ENCODE measurements around the gene COBLL1. TPM values are rescaled to one million over a fixed set of nuclear protein-coding genes. Genes with fewer than 3 reads are reported as not detected.
A peak's percentile ranks its signal among the peaks of the same experiment; 100 is the strongest.

Gene COBLL1
- total RNA-seq, 1 experiment from 2014 or later: 42.1 TPM

DNA sequence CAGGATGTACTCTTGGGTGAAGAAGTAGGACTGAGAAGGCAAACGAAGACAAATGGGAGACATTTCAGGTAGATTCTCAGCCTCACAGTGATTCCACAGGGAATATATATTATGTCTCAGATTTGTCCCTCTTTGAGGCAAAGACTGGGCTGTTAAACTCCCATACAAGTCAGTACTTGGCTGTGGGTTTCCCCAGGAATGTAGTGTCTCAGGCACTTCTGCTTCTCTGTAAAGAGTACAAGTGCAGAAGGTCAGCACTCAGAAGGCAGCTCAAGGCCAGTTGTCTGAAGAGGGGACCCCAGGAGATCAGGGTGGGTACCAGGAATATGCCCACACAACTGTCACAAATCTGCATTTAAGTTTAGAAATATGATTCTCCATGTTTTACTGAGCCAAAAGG is 39.9 kb upstream of the COBLL1 start:
- BruUV-seq (replicated peaks): no TSS peak
- TF ChIP-seq, protein P1, sequence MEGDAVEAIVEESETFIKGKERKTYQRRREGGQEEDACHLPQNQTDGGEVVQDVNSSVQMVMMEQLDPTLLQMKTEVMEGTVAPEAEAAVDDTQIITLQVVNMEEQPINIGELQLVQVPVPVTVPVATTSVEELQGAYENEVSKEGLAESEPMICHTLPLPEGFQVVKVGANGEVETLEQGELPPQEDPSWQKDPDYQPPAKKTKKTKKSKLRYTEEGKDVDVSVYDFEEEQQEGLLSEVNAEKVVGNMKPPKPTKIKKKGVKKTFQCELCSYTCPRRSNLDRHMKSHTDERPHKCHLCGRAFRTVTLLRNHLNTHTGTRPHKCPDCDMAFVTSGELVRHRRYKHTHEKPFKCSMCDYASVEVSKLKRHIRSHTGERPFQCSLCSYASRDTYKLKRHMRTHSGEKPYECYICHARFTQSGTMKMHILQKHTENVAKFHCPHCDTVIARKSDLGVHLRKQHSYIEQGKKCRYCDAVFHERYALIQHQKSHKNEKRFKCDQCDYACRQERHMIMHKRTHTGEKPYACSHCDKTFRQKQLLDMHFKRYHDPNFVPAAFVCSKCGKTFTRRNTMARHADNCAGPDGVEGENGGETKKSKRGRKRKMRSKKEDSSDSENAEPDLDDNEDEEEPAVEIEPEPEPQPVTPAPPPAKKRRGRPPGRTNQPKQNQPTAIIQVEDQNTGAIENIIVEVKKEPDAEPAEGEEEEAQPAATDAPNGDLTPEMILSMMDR (IDR thresholded peaks at IDR 0.05; ENCODE audit: insufficient read depth in 1 of 2, low read depth in 1 of 2, low read length in 1 of 2, severe bottlenecking in 1 of 2, unreplicated experiment in 1 of 2): no peak
- no peaks in the 10 kb centered on the region for H3K9me3 Mint-ChIP-seq (ENCODE audit: unreplicated experiment)
- Histone ChIP-seq H3K4me3 (ENCODE audit: low read depth, low read length) (no peak overlapping the region), H3K9me3 (no peaks in the 10 kb centered on the region), H3K4me1 (no peaks in the 10 kb centered on the region), H3K27me3 (replicated peaks; ENCODE audit: control insufficient read depth, insufficient read depth, low read length) (no peaks in the 10 kb centered on the region), H3K36me3 (ENCODE audit: control insufficient read depth, insufficient read depth, low read length) (no peaks in the 10 kb centered on the region)
- CTCF ChIA-PET: interaction anchor here (1.0 kb wide), 1 partner anchor 147 kb away, joined by 3 read pairs; no protein-coding TSS in a partner anchor
- DNase-seq: no peak
- H3K4me3 Mint-ChIP-seq (ENCODE audit: unreplicated experiment): no peak overlapping the region
- H3K27ac Mint-ChIP-seq (ENCODE audit: unreplicated experiment): peak overlapping the region; percentile 7
- intact Hi-C loops (cut with micrococcal nuclease; ENCODE audit: unreplicated experiment): no loop called here
- no peaks in the 10 kb centered on the region for H3K27me3 Mint-ChIP-seq (ENCODE audit: insufficient read depth, unreplicated experiment)
- POLR2A ChIA-PET: no interaction called here
- no peaks in the 10 kb centered on the region for H3K4me1 Mint-ChIP-seq (ENCODE audit: low read depth, unreplicated experiment)
- H3K36me3 Mint-ChIP-seq (ENCODE audit: insufficient read depth, unreplicated experiment): no peaks in the 10 kb centered on the region

DNA sequence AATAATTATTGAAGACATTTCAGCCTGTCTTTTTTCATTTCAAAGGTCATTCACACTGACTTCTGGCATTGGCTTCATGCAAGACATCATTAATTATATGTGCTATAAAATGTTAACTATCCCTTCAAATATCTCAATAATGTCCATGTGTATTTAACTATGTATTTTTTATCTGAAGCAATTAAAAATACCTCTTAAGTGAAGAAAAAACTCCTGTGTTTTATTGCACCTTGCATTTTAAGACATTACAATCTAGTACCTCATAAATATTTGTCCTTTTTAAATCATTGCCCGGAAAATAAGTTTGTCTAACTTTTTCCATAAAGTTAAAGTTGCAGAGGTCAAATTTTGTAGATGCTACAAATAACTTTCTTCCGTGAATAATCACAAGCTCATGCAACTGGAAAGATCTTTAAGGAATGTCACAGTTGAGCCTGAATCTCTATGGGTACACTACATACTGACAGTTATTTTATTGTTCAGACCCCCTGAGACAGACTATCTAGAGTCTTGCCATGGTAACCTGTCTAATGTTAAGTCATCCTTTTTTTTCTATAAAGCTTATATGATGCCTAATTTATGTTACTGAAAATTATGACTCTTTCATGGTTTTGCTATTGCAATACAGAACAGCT is 38.4 kb upstream of the COBLL1 start:
- intact Hi-C loops (cut with micrococcal nuclease; ENCODE audit: unreplicated experiment): no loop called here
- Mint-ChIP-seq H3K36me3 (ENCODE audit: insufficient read depth, unreplicated experiment) (no peaks in the 10 kb centered on the region), H3K4me3 (ENCODE audit: unreplicated experiment) (no peak overlapping the region), H3K27ac (ENCODE audit: unreplicated experiment) (no peak overlapping the region), H3K9me3 (ENCODE audit: unreplicated experiment) (no peaks in the 10 kb centered on the region), H3K4me1 (ENCODE audit: low read depth, unreplicated experiment) (no peaks in the 10 kb centered on the region), H3K27me3 (ENCODE audit: insufficient read depth, unreplicated experiment) (no peaks in the 10 kb centered on the region)
- no peak for DNase-seq
- TF ChIP-seq, protein P1 (IDR thresholded peaks at IDR 0.05; ENCODE audit: insufficient read depth in 1 of 2, low read depth in 1 of 2, low read length in 1 of 2, severe bottlenecking in 1 of 2, unreplicated experiment in 1 of 2): no peak
- no peak overlapping the region for H3K4me3 ChIP-seq (ENCODE audit: low read depth, low read length)
- H3K27me3 ChIP-seq (replicated peaks; ENCODE audit: control insufficient read depth, insufficient read depth, low read length): no peaks in the 10 kb centered on the region
- ChIA-PET CTCF (no interaction called here), POLR2A (no interaction called here)
- H3K9me3 ChIP-seq: no peaks in the 10 kb centered on the region
- H3K4me1 ChIP-seq: no peaks in the 10 kb centered on the region
- H3K36me3 ChIP-seq (ENCODE audit: control insufficient read depth, insufficient read depth, low read length): no peaks in the 10 kb centered on the region
- BruUV-seq (replicated peaks): no TSS peak

DNA sequence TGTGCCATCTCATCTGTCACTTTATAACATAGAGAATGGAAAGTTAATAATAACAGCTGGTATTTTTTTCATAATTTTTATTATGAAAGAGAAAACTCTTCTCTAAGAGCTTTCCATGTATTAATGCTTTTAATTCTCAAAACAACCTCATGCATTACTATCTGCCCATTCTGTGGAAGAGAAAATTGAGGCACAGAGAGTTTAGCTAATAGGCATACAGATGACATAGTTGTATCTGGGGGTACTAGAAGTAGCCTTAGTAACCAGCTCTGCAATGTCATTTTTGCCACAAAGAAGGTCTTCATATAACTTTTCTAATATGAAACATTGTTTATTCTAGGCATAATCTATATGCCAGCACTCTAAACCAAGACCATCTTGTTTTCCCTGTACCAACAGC is 36.3 kb upstream of the COBLL1 start:
- H3K9me3 Mint-ChIP-seq (ENCODE audit: unreplicated experiment): no peaks in the 10 kb centered on the region
- H3K4me1 Mint-ChIP-seq (ENCODE audit: low read depth, unreplicated experiment): no peaks in the 10 kb centered on the region
- ChIA-PET POLR2A (no interaction called here), CTCF (no interaction called here)
- no TSS peak for BruUV-seq (replicated peaks)
- Histone ChIP-seq H3K4me3 (ENCODE audit: low read depth, low read length) (no peak overlapping the region), H3K27me3 (replicated peaks; ENCODE audit: control insufficient read depth, insufficient read depth, low read length) (no peaks in the 10 kb centered on the region), H3K4me1 (no peaks in the 10 kb centered on the region), H3K9me3 (no peaks in the 10 kb centered on the region), H3K36me3 (ENCODE audit: control insufficient read depth, insufficient read depth, low read length) (no peaks in the 10 kb centered on the region)
- no peaks in the 10 kb centered on the region for H3K27me3 Mint-ChIP-seq (ENCODE audit: insufficient read depth, unreplicated experiment)
- H3K36me3 Mint-ChIP-seq (ENCODE audit: insufficient read depth, unreplicated experiment): no peaks in the 10 kb centered on the region
- no peak overlapping the region for H3K27ac Mint-ChIP-seq (ENCODE audit: unreplicated experiment)
- DNase-seq: no peak
- H3K4me3 Mint-ChIP-seq (ENCODE audit: unreplicated experiment): no peak overlapping the region
- TF ChIP-seq, protein P1 (IDR thresholded peaks at IDR 0.05; ENCODE audit: insufficient read depth in 1 of 2, low read depth in 1 of 2, low read length in 1 of 2, severe bottlenecking in 1 of 2, unreplicated experiment in 1 of 2): no peak
- intact Hi-C loops (cut with micrococcal nuclease; ENCODE audit: unreplicated experiment): no loop called here
